ENCODE data around the gene SAAL1. TPM values are rescaled to one million over a fixed set of nuclear protein-coding genes. Genes with fewer than 3 reads are reported as not detected.
"Not testable (repeated sequence)": the region's sequence is repeated elsewhere in the genome, so short reads cannot be mapped to it uniquely, and the experiment has no call there.

The SAAL1 gene
- total RNA-seq, 4 donors from 2014 or later = 3.0 to 16.1 (median 4.4) TPM

- Histone ChIP-seq H3K4me3 (no peak overlapping the region), H3K27me3 (no peaks in the 10 kb centered on the region), H3K4me1 (no peaks in the 10 kb centered on the region), H3K9me3 (no peaks in the 10 kb centered on the region), H3K36me3 (no peaks in the 10 kb centered on the region), H3K27ac (no peak overlapping the region)
- intact Hi-C loops (cut with DNase I; ENCODE audit: low total_unique reads) = no loop called here
- DNase-seq (no peak), ATAC-seq (no peak)
- in situ Hi-C loops (cut with MboI; ENCODE audit: low sequenced_read_pairs in 4 of 4) = no loop called here
- no peak for TF ChIP-seq POLR2A (IDR thresholded peaks at IDR 0.05)
- TF ChIP-seq, protein P1, sequence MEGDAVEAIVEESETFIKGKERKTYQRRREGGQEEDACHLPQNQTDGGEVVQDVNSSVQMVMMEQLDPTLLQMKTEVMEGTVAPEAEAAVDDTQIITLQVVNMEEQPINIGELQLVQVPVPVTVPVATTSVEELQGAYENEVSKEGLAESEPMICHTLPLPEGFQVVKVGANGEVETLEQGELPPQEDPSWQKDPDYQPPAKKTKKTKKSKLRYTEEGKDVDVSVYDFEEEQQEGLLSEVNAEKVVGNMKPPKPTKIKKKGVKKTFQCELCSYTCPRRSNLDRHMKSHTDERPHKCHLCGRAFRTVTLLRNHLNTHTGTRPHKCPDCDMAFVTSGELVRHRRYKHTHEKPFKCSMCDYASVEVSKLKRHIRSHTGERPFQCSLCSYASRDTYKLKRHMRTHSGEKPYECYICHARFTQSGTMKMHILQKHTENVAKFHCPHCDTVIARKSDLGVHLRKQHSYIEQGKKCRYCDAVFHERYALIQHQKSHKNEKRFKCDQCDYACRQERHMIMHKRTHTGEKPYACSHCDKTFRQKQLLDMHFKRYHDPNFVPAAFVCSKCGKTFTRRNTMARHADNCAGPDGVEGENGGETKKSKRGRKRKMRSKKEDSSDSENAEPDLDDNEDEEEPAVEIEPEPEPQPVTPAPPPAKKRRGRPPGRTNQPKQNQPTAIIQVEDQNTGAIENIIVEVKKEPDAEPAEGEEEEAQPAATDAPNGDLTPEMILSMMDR (IDR thresholded peaks at IDR 0.05 in 4 of 5, conservative IDR thresholded peaks at IDR 0.05 in 1 of 5) = no peak
These were observed 38.4 kb upstream of the SAAL1 start for GRCh38 chr11:18144243-18144642.

GRCh38 chr11:18140145-18140544 is 34.3 kb upstream of the SAAL1 start:
- Histone ChIP-seq H3K9me3 (no peaks in the 10 kb centered on the region), H3K36me3 (no peaks in the 10 kb centered on the region), H3K27ac (no peak overlapping the region), H3K4me3 (no peak overlapping the region), H3K27me3 (no peaks in the 10 kb centered on the region), H3K4me1 (no peaks in the 10 kb centered on the region)
- in situ Hi-C loops (cut with MboI; ENCODE audit: low sequenced_read_pairs in 4 of 4) = no loop called here
- intact Hi-C loops (cut with DNase I; ENCODE audit: low total_unique reads) = no loop called here
- DNase-seq (no peak), ATAC-seq (no peak)
- no peak for TF ChIP-seq POLR2A (IDR thresholded peaks at IDR 0.05)
- TF ChIP-seq, protein P1 (IDR thresholded peaks at IDR 0.05 in 4 of 5, conservative IDR thresholded peaks at IDR 0.05 in 1 of 5) = no peak

DNA sequence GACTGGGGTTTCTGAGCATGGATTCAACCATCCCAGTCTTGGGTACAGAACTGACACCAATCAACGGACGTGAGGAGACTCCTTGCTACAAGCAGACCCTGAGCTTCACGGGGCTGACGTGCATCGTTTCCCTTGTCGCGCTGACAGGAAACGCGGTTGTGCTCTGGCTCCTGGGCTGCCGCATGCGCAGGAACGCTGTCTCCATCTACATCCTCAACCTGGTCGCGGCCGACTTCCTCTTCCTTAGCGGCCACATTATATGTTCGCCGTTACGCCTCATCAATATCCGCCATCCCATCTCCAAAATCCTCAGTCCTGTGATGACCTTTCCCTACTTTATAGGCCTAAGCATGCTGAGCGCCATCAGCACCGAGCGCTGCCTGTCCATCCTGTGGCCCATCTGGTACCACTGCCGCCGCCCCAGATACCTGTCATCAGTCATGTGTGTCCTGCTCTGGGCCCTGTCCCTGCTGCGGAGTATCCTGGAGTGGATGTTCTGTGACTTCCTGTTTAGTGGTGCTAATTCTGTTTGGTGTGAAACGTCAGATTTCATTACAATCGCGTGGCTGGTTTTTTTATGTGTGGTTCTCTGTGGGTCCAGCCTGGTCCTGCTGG is 31.4 kb upstream of the SAAL1 start:
- no peak for TF ChIP-seq POLR2A (IDR thresholded peaks at IDR 0.05)
- TF ChIP-seq, protein P1 (IDR thresholded peaks at IDR 0.05 in 4 of 5, conservative IDR thresholded peaks at IDR 0.05 in 1 of 5) = no peak
- in situ Hi-C loops (cut with MboI; ENCODE audit: low sequenced_read_pairs in 4 of 4) = no loop called here

GRCh38 chr11:18135308-18135707 is 29.4 kb upstream of the SAAL1 start:
- H3K4me1 ChIP-seq = no peaks in the 10 kb centered on the region
- ATAC-seq = no peak
- H3K27ac ChIP-seq = no peak overlapping the region
- H3K27me3 ChIP-seq = no peaks in the 10 kb centered on the region
- no peak overlapping the region for H3K4me3 ChIP-seq
- intact Hi-C loops (cut with DNase I; ENCODE audit: low total_unique reads) (no loop called here), in situ Hi-C loops (cut with MboI; ENCODE audit: low sequenced_read_pairs in 4 of 4) (no loop called here)
- TF ChIP-seq POLR2A (IDR thresholded peaks at IDR 0.05) = no peak
- TF ChIP-seq, protein P1 (IDR thresholded peaks at IDR 0.05 in 4 of 5, conservative IDR thresholded peaks at IDR 0.05 in 1 of 5) = no peak
- no peak for DNase-seq
- no peaks in the 10 kb centered on the region for H3K36me3 ChIP-seq
- no peaks in the 10 kb centered on the region for H3K9me3 ChIP-seq

More for the DNA sequence above, 31.4 kb upstream of the SAAL1 start:
- Histone ChIP-seq H3K4me1 (no peaks in the 10 kb centered on the region), H3K9me3 (no peaks in the 10 kb centered on the region), H3K4me3 (no peak overlapping the region), H3K36me3 (no peaks in the 10 kb centered on the region), H3K27ac (no peak overlapping the region), H3K27me3 (no peaks in the 10 kb centered on the region)
- no peak for DNase-seq
- intact Hi-C loops (cut with DNase I; ENCODE audit: low total_unique reads) = no loop called here
- ATAC-seq = no peak

DNA sequence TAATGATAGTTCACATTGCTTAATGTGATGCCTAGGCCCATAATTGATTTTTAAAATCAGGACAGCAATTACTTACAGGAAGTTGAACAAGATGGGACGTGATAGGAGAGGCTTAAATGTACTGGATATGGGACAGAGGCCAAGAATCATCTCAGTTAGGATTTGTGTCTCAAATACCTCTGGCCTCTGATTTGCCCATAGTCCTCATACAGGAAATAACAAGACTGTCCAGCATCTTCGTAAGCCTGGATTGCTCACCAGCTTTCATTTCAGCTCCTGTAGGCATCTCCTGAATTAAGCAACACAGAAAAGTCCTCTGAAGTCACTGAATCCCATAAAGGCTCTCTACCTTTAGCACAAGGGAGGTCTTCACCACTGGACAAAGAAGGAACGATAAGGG is 26.5 kb upstream of the SAAL1 start, which contains the start of gene MRGPRX3:
Gene MRGPRX3, plus strand, starts transcription at position 231 of the 400 bp plus-strand sequence. CDS start 4,632 bp downstream, outside the sequence.
- intact Hi-C loops (cut with DNase I; ENCODE audit: low total_unique reads) = no loop called here
- no peaks in the 10 kb centered on the region for H3K9me3 ChIP-seq
- no peaks in the 10 kb centered on the region for H3K36me3 ChIP-seq
- H3K27ac ChIP-seq = no peak within 1 kb of the TSS
- DNase-seq (no peak), ATAC-seq (no peak)
- no peaks in the 10 kb centered on the region for H3K27me3 ChIP-seq
- in situ Hi-C loops (cut with MboI; ENCODE audit: low sequenced_read_pairs in 4 of 4) = no loop called here
- no peaks in the 10 kb centered on the region for H3K4me1 ChIP-seq
- no peak for TF ChIP-seq POLR2A (IDR thresholded peaks at IDR 0.05)
- TF ChIP-seq, protein P1 (IDR thresholded peaks at IDR 0.05 in 4 of 5, conservative IDR thresholded peaks at IDR 0.05 in 1 of 5) = no peak
- no peak within 1 kb of the TSS for H3K4me3 ChIP-seq

DNA sequence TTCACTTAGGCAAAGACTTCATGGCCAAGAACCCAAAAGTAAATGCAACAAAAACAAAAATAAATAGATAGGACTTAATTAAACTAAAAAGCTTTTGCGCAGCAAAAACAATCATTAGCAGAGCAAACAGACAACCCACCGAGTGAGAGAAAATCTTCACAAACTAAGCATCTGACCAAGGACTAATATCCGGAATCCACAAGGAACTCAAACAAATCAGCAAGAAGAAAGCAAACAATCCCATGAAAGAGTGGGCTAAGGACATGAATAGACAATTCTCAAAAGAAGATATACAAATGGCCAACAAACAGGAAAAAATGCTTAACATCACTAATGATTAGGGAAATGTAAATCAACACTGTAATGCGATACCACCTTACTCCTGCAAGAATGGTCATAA is 25.2 kb upstream of the SAAL1 start:
- not testable (repeated sequence) for H3K4me3 ChIP-seq

GRCh38 chr11:18121331-18121828 is 15.5 kb upstream of the SAAL1 start:
- H3K36me3 ChIP-seq; H3K27me3 ChIP-seq; H3K4me3 ChIP-seq; H3K27ac ChIP-seq; H3K9me3 ChIP-seq; H3K4me1 ChIP-seq; intact Hi-C loops (cut with DNase I; ENCODE audit: low total_unique reads); DNase-seq; ATAC-seq: not testable (repeated sequence)
- in situ Hi-C loops (cut with MboI; ENCODE audit: low sequenced_read_pairs in 4 of 4) = loop anchor here in 2 of 4 donors (25.0 kb wide), 1 partner anchor 616 kb away; the partner anchor contains the start of gene IGSF22 (in 2 of the 2)

More for the DNA sequence above, 25.2 kb upstream of the SAAL1 start:
- H3K36me3 ChIP-seq; ATAC-seq; DNase-seq; in situ Hi-C loops (cut with MboI; ENCODE audit: low sequenced_read_pairs in 4 of 4); H3K9me3 ChIP-seq; H3K27ac ChIP-seq; H3K4me1 ChIP-seq; H3K27me3 ChIP-seq; intact Hi-C loops (cut with DNase I; ENCODE audit: low total_unique reads): not testable (repeated sequence)

Data from gastrocnemius medialis (tissue), 4 donors.